K562 (cell line): ENCODE data around the gene SPTBN4. TPM values are rescaled to one million over a fixed set of nuclear protein-coding genes. Genes with fewer than 3 reads are reported as not detected.

Experiments used
- ATF1 ChIP-seq, 2 experiments: fragments of 450-650 bp in 1 of 2; IDR thresholded peaks; 2 replicates each; pipeline ENCODE4 v1.6.1; 2016; ENCODE audit warnings: missing compliant biosample characterization in 1 of 2, missing genetic modification characterization in 1 of 2
- MAZ ChIP-seq, 2 experiments: fragments of 450-650 bp in 1 of 2; sonication (generic) in 1 of 2; formaldehyde crosslinking; IDR thresholded peaks in 1 of 2; conservative IDR thresholded peaks in 1 of 2; 2 replicates each; pipeline versions ENCODE4 v1.4.0 to v1.5.0; 2020; ENCODE audit warnings: mild to moderate bottlenecking in 1 of 2, missing genetic modification reagents in 1 of 2
- RCOR1 ChIP-seq, 2 experiments: IDR thresholded peaks; 2 replicates each; pipeline ENCODE4 v1.6.1; 2012; ENCODE audit warnings: low read depth in 2 of 2, low read length in 2 of 2, borderline replicate concordance in 1 of 2, improper control_type of control experiment in 1 of 2
- WHSC1 ChIP-seq: IDR thresholded peaks from one replicate; pipeline ENCODE4 v1.6.1; 2012; ENCODE audit warnings: low read length, control low read depth, inconsistent platforms
- ZNF140 ChIP-seq: fragments of 250-450 bp; sonication (Bioruptor Pico); IDR thresholded peaks from 2 replicates; pipeline ENCODE4 v1.8.0; 2021; ENCODE audit warnings: moderate library complexity, mild to moderate bottlenecking, inconsistent platforms
- ZNF224 ChIP-seq: sonication (generic); formaldehyde crosslinking; IDR thresholded peaks from 2 replicates; pipeline ENCODE4 v1.8.0; 2022; ENCODE audit warnings: mild to moderate bottlenecking, missing genetic modification reagents
- ZNF324 ChIP-seq: fragments of 250-450 bp; sonication (Bioruptor Pico); IDR thresholded peaks from 2 replicates; pipeline ENCODE4 v1.4.0; 2020; ENCODE audit warnings: mild to moderate bottlenecking
- polyA plus RNA-seq, 8 experiments: library from polyadenylated mRNA; depleted of rRNA in 4 of 8; stranded (reverse) in 5 of 8; unstranded in 3 of 8; fragments of >200 nt; fragmentation: Nextera tagmentation in 2 of 8; fragmentation: Illumina TruSeq in 1 of 8; extraction: Ambion mirVana in 2 of 8; extraction: Trizol in 1 of 8; gene quantifications; 2 replicates each; pipeline versions ENCODE4 v1.2.1 to v1.2.3, GENCODE V29; 2011 to 2014; ENCODE audit warnings: inconsistent platforms in 1 of 8, missing spikeins in 1 of 8
- total RNA-seq, 7 experiments: library from RNA; depleted of rRNA in 6 of 7; stranded (reverse); fragments of >200 nt in 6 of 7; fragmentation: Illumina TruSeq in 2 of 7; extraction: Trizol in 2 of 7; gene quantifications; 2 replicates each; pipeline versions ENCODE4 v1.2.1 to v1.2.3, GENCODE V29; 2011 to 2021; ENCODE audit warnings: low replicate concordance in 1 of 7
- TF ChIP-seq, protein P1 (sequence below): conservative IDR thresholded peaks from 2 replicates; pipeline ENCODE4 v1.6.1; 2011; ENCODE audit warnings: low read depth, mild to moderate bottlenecking, low read length; ENCODE audit not compliant: control insufficient read depth
- TF ChIP-seq, protein P2 (sequence below): fragments of 250-450 bp; sonication (Bioruptor Pico); IDR thresholded peaks from 2 replicates; pipeline ENCODE4 v1.4.0; 2020; ENCODE audit warnings: mild to moderate bottlenecking, moderate library complexity
- TF ChIP-seq, protein P3 (sequence below): sonication (generic); formaldehyde crosslinking; IDR thresholded peaks from 2 replicates; pipeline ENCODE4 v1.8.0; 2022; ENCODE audit warnings: mild to moderate bottlenecking, missing genetic modification reagents

The SPTBN4 gene
- total and polyA plus RNA-seq, 9 of the 15 experiments (the other 6 are each of a cell fraction or from before 2014, with no cell fraction given): 0.01 to 1.5 (median 0.86) TPM

DNA sequence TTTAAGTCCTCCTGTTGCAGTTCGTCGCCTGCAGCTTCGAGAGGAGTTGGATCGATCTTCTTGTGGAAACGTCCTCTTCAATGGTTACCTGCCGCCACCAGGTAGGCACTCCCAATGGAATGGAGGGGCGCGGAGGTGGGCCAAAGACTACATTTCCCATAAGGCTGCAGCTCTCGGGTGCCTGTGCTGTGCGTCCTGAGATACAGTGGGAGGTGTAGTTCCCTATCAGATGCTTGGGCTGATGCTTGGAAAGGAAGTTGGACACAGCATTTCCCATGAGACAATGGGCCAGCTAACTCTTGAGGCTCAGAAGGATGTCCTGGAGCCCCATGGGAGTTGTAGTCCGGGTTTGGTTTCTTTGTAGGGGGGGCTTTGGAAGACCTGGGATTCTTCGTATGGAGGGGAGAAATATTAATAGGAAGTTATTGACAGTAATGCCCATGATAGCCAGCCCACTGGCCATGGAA, 111.7 kb downstream of the SPTBN4 start (continued):
- TF ChIP-seq, protein P1, sequence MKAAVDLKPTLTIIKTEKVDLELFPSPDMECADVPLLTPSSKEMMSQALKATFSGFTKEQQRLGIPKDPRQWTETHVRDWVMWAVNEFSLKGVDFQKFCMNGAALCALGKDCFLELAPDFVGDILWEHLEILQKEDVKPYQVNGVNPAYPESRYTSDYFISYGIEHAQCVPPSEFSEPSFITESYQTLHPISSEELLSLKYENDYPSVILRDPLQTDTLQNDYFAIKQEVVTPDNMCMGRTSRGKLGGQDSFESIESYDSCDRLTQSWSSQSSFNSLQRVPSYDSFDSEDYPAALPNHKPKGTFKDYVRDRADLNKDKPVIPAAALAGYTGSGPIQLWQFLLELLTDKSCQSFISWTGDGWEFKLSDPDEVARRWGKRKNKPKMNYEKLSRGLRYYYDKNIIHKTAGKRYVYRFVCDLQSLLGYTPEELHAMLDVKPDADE: peak; percentile 80; the same call in 1 of the 2 replicates
- no peak for TF ChIP-seq ZNF224 (CRISPR knock-in tag)
- no peak for TF ChIP-seq ATF1 (CRISPR knock-in tag; IDR thresholded peaks at IDR 0.05)
- peak; percentile 82 for TF ChIP-seq ATF1 (tag; IDR thresholded peaks at IDR 0.05)
- TF ChIP-seq, protein P2, sequence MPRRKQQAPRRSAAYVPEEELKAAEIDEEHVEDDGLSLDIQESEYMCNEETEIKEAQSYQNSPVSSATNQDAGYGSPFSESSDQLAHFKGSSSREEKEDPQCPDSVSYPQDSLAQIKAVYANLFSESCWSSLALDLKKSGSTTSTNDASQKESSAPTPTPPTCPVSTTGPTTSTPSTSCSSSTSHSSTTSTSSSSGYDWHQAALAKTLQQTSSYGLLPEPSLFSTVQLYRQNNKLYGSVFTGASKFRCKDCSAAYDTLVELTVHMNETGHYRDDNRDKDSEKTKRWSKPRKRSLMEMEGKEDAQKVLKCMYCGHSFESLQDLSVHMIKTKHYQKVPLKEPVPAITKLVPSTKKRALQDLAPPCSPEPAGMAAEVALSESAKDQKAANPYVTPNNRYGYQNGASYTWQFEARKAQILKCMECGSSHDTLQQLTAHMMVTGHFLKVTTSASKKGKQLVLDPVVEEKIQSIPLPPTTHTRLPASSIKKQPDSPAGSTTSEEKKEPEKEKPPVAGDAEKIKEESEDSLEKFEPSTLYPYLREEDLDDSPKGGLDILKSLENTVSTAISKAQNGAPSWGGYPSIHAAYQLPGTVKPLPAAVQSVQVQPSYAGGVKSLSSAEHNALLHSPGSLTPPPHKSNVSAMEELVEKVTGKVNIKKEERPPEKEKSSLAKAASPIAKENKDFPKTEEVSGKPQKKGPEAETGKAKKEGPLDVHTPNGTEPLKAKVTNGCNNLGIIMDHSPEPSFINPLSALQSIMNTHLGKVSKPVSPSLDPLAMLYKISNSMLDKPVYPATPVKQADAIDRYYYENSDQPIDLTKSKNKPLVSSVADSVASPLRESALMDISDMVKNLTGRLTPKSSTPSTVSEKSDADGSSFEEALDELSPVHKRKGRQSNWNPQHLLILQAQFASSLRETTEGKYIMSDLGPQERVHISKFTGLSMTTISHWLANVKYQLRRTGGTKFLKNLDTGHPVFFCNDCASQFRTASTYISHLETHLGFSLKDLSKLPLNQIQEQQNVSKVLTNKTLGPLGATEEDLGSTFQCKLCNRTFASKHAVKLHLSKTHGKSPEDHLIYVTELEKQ: no peak
- no peak; a peak in 1 of 4 replicates for TF ChIP-seq MAZ (CRISPR knock-in tag; conservative IDR thresholded peaks at IDR 0.05 in 1 of 2, IDR thresholded peaks at IDR 0.05 in 1 of 2)
- no peak for TF ChIP-seq ZNF324 (CRISPR knock-in tag)
- TF ChIP-seq, protein P3, sequence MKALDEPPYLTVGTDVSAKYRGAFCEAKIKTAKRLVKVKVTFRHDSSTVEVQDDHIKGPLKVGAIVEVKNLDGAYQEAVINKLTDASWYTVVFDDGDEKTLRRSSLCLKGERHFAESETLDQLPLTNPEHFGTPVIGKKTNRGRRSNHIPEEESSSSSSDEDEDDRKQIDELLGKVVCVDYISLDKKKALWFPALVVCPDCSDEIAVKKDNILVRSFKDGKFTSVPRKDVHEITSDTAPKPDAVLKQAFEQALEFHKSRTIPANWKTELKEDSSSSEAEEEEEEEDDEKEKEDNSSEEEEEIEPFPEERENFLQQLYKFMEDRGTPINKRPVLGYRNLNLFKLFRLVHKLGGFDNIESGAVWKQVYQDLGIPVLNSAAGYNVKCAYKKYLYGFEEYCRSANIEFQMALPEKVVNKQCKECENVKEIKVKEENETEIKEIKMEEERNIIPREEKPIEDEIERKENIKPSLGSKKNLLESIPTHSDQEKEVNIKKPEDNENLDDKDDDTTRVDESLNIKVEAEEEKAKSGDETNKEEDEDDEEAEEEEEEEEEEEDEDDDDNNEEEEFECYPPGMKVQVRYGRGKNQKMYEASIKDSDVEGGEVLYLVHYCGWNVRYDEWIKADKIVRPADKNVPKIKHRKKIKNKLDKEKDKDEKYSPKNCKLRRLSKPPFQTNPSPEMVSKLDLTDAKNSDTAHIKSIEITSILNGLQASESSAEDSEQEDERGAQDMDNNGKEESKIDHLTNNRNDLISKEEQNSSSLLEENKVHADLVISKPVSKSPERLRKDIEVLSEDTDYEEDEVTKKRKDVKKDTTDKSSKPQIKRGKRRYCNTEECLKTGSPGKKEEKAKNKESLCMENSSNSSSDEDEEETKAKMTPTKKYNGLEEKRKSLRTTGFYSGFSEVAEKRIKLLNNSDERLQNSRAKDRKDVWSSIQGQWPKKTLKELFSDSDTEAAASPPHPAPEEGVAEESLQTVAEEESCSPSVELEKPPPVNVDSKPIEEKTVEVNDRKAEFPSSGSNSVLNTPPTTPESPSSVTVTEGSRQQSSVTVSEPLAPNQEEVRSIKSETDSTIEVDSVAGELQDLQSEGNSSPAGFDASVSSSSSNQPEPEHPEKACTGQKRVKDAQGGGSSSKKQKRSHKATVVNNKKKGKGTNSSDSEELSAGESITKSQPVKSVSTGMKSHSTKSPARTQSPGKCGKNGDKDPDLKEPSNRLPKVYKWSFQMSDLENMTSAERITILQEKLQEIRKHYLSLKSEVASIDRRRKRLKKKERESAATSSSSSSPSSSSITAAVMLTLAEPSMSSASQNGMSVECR (CRISPR knock-in tag): no peak
- no peak for TF ChIP-seq WHSC1
- TF ChIP-seq RCOR1 (IDR thresholded peaks at IDR 0.05; ENCODE audit: borderline replicate concordance in 1 of 2, low read depth in 2 of 2, low read length in 2 of 2): peak in 1 of 2 experiments; percentile 50; a peak in 2 of 4 replicates
- no peak for TF ChIP-seq ZNF140
